ENCODE results near the gene CASQ2. TPM values are rescaled to one million over a fixed set of nuclear protein-coding genes. Genes with fewer than 3 reads are reported as not detected.

CASQ2 gene
- total RNA-seq, 1 donor from 2014 or later = not detected

GRCh38 chr1:115726161-115726560 lies 42.4 kb downstream of the CASQ2 start:
- Mint-ChIP-seq H3K4me3 (ENCODE audit: low read depth) (no peak overlapping the region), H3K36me3 (ENCODE audit: insufficient read depth) (no peaks in the 10 kb centered on the region), H3K4me1 (ENCODE audit: low read depth) (peaks cover 20% of the 10 kb centered on the region), H3K9me3 (ENCODE audit: low read depth) (no peaks in the 10 kb centered on the region), H3K27me3 (no peaks in the 10 kb centered on the region), H3K27ac (peak overlapping the region; percentile 7)
- DNase-seq (ENCODE audit: low spot score, unreplicated experiment) = no peak
- TF ChIP-seq CTCF (IDR thresholded peaks at IDR 0.05; ENCODE audit: unreplicated experiment) = no peak

- peak overlapping the region; percentile 7 for H3K27ac Mint-ChIP-seq
- no peak for TF ChIP-seq CTCF (IDR thresholded peaks at IDR 0.05; ENCODE audit: unreplicated experiment)
- no peak overlapping the region for H3K4me3 Mint-ChIP-seq (ENCODE audit: low read depth)
- H3K9me3 Mint-ChIP-seq (ENCODE audit: low read depth) = no peaks in the 10 kb centered on the region
- no peaks in the 10 kb centered on the region for H3K27me3 Mint-ChIP-seq
- H3K4me1 Mint-ChIP-seq (ENCODE audit: low read depth) = peaks cover 23% of the 10 kb centered on the region
- no peaks in the 10 kb centered on the region for H3K36me3 Mint-ChIP-seq (ENCODE audit: insufficient read depth)
- no peak for DNase-seq (ENCODE audit: low spot score, unreplicated experiment)
Observed at GRCh38 chr1:115725600-115725999, 42.9 kb downstream of the CASQ2 start.

GRCh38 chr1:115723756-115724155 lies 44.8 kb downstream of the CASQ2 start:
- Mint-ChIP-seq H3K27me3 (no peaks in the 10 kb centered on the region), H3K36me3 (ENCODE audit: insufficient read depth) (no peaks in the 10 kb centered on the region), H3K27ac (no peak overlapping the region), H3K4me1 (ENCODE audit: low read depth) (peaks cover 25% of the 10 kb centered on the region), H3K9me3 (ENCODE audit: low read depth) (no peaks in the 10 kb centered on the region), H3K4me3 (ENCODE audit: low read depth) (no peak overlapping the region)
- no peak for DNase-seq (ENCODE audit: low spot score, unreplicated experiment)
- no peak for TF ChIP-seq CTCF (IDR thresholded peaks at IDR 0.05; ENCODE audit: unreplicated experiment)

GRCh38 chr1:115722221-115722620 lies 46.3 kb downstream of the CASQ2 start:
- Mint-ChIP-seq H3K36me3 (ENCODE audit: insufficient read depth) (no peaks in the 10 kb centered on the region), H3K9me3 (ENCODE audit: low read depth) (no peaks in the 10 kb centered on the region), H3K4me3 (ENCODE audit: low read depth) (no peak overlapping the region), H3K27ac (no peak overlapping the region), H3K27me3 (no peaks in the 10 kb centered on the region), H3K4me1 (ENCODE audit: low read depth) (peaks cover 25% of the 10 kb centered on the region)
- DNase-seq (ENCODE audit: low spot score, unreplicated experiment) = no peak
- no peak for TF ChIP-seq CTCF (IDR thresholded peaks at IDR 0.05; ENCODE audit: unreplicated experiment)

GRCh38 chr1:115719285-115719684 lies 49.2 kb downstream of the CASQ2 start:
- H3K9me3 Mint-ChIP-seq (ENCODE audit: low read depth) = no peaks in the 10 kb centered on the region
- H3K27me3 Mint-ChIP-seq = no peaks in the 10 kb centered on the region
- no peak overlapping the region for H3K27ac Mint-ChIP-seq
- H3K4me3 Mint-ChIP-seq (ENCODE audit: low read depth) = no peak overlapping the region
- no peaks in the 10 kb centered on the region for H3K36me3 Mint-ChIP-seq (ENCODE audit: insufficient read depth)
- DNase-seq (ENCODE audit: low spot score, unreplicated experiment) = no peak
- no peak for TF ChIP-seq CTCF (IDR thresholded peaks at IDR 0.05; ENCODE audit: unreplicated experiment)
- H3K4me1 Mint-ChIP-seq (ENCODE audit: low read depth) = peaks cover 33% of the 10 kb centered on the region
